NT2/D1 (cell line): Measurements from ENCODE around the gene MYLK.
"Not testable (repeated sequence)": the region's sequence is repeated elsewhere in the genome, so short reads cannot be mapped to it uniquely, and the experiment has no call there.

Experiments
- DNase-seq: peaks from one replicate; pipeline ENCODE4 v3.0.0-alpha.2; 2011; ENCODE audit warnings: low read depth, low spot score
- H3K27me3 ChIP-seq: 2 replicates; pipeline ENCODE4 v1.6.0; 2011; ENCODE audit warnings: mild to moderate bottlenecking; ENCODE audit not compliant: insufficient read length, insufficient read depth
- H3K36me3 ChIP-seq: 2 replicates; pipeline ENCODE4 v1.6.1; 2011; ENCODE audit warnings: mild to moderate bottlenecking, low read length, mixed read lengths; ENCODE audit not compliant: insufficient read depth, insufficient read length
- H3K4me1 ChIP-seq: 2 replicates; pipeline ENCODE4 v1.5.1; 2011; ENCODE audit not compliant: insufficient read depth, insufficient read length
- H3K4me3 ChIP-seq: 2 replicates; pipeline ENCODE4 v1.5.1; 2011; ENCODE audit warnings: low read depth; ENCODE audit not compliant: insufficient read length
- H3K9ac ChIP-seq: 2 replicates; pipeline ENCODE4 v1.6.0; 2011; ENCODE audit warnings: low read depth; ENCODE audit not compliant: insufficient read length
- H3K9me3 ChIP-seq: 2 replicates; pipeline ENCODE4 v1.5.1; 2011; ENCODE audit warnings: mild to moderate bottlenecking, low read length; ENCODE audit not compliant: insufficient read depth
- SUZ12 ChIP-seq: IDR thresholded peaks from 2 replicates; pipeline ENCODE4 v1.6.1; 2011; ENCODE audit not compliant: insufficient read length, insufficient read depth; ENCODE audit errors: extremely low read depth
- YY1 ChIP-seq: IDR thresholded peaks from 2 replicates; pipeline ENCODE4 v1.6.1; 2011; ENCODE audit not compliant: insufficient read length, insufficient read depth
- ZNF274 ChIP-seq: IDR thresholded peaks from 2 replicates; pipeline ENCODE4 v1.6.1; 2011; ENCODE audit warnings: mild to moderate bottlenecking, low read depth, low read length

Gene MYLK

GRCh38 chr3:123609063-123609462 lies 275.1 kb downstream of the MYLK start:
- peaks cover 47% of the 10 kb centered on the region for H3K36me3 ChIP-seq
- no peaks in the 10 kb centered on the region for H3K4me1 ChIP-seq
- no peak for TF ChIP-seq SUZ12
- TF ChIP-seq ZNF274, result no peak
- no peak for TF ChIP-seq YY1
- no peak overlapping the region for H3K4me3 ChIP-seq
- no peak overlapping the region for H3K9ac ChIP-seq
- H3K27me3 ChIP-seq, result no peaks in the 10 kb centered on the region
- DNase-seq, result no peak
- no peaks in the 10 kb centered on the region for H3K9me3 ChIP-seq

- Histone ChIP-seq H3K27me3 (no peaks in the 10 kb centered on the region), H3K36me3 (peaks cover 43% of the 10 kb centered on the region), H3K9me3 (no peaks in the 10 kb centered on the region), H3K9ac (no peak overlapping the region), H3K4me3 (no peak overlapping the region), H3K4me1 (no peaks in the 10 kb centered on the region)
- no peak for DNase-seq
- TF ChIP-seq YY1, result no peak
- no peak for TF ChIP-seq SUZ12
- TF ChIP-seq ZNF274, result no peak
Measured at GRCh38 chr3:123608263-123608937, 275.7 kb downstream of the MYLK start.

GRCh38 chr3:123606527-123606926 lies 277.6 kb downstream of the MYLK start:
- TF ChIP-seq SUZ12, result no peak
- TF ChIP-seq ZNF274, result no peak
- no peak for TF ChIP-seq YY1
- no peak overlapping the region for H3K9ac ChIP-seq
- no peaks in the 10 kb centered on the region for H3K9me3 ChIP-seq
- H3K4me3 ChIP-seq, result no peak overlapping the region
- no peak for DNase-seq
- no peaks in the 10 kb centered on the region for H3K27me3 ChIP-seq
- H3K36me3 ChIP-seq, result peaks cover 33% of the 10 kb centered on the region
- no peaks in the 10 kb centered on the region for H3K4me1 ChIP-seq

- TF ChIP-seq SUZ12 (no peak), YY1 (no peak), ZNF274 (no peak)
- H3K4me3 ChIP-seq, result no peak overlapping the region
- H3K4me1 ChIP-seq, result no peaks in the 10 kb centered on the region
- peaks cover 34% of the 10 kb centered on the region for H3K36me3 ChIP-seq
- DNase-seq, result no peak
- no peaks in the 10 kb centered on the region for H3K9me3 ChIP-seq
- H3K9ac ChIP-seq, result no peak overlapping the region
- H3K27me3 ChIP-seq, result no peaks in the 10 kb centered on the region
Measured at GRCh38 chr3:123605789-123606234, 278.3 kb downstream of the MYLK start.

GRCh38 chr3:123603153-123603552 lies 281.0 kb downstream of the MYLK start:
- H3K4me1 ChIP-seq, result not testable (repeated sequence)

GRCh38 chr3:123602325-123602724 lies 281.8 kb downstream of the MYLK start:
- H3K36me3 ChIP-seq, result peaks cover 22% of the 10 kb centered on the region
- DNase-seq, result no peak
- TF ChIP-seq SUZ12 (no peak), YY1 (no peak), ZNF274 (no peak)
- H3K27me3 ChIP-seq, result no peaks in the 10 kb centered on the region
- H3K4me1 ChIP-seq, result no peaks in the 10 kb centered on the region
- no peaks in the 10 kb centered on the region for H3K9me3 ChIP-seq
- H3K9ac ChIP-seq, result no peak overlapping the region
- no peak overlapping the region for H3K4me3 ChIP-seq

More at GRCh38 chr3:123603153-123603552, 281.0 kb downstream of the MYLK start:
- H3K36me3 ChIP-seq, result peaks cover 22% of the 10 kb centered on the region
- not testable (repeated sequence) for DNase-seq, H3K27me3 ChIP-seq, H3K4me3 ChIP-seq, H3K9ac ChIP-seq, H3K9me3 ChIP-seq

- peaks cover 25% of the 10 kb centered on the region for H3K36me3 ChIP-seq
- H3K27me3 ChIP-seq, H3K4me3 ChIP-seq, H3K9ac ChIP-seq, DNase-seq, H3K4me1 ChIP-seq, H3K9me3 ChIP-seq: not testable (repeated sequence)
Measured at GRCh38 chr3:123600863-123601262, 283.3 kb downstream of the MYLK start.

- no peak overlapping the region for H3K9ac ChIP-seq
- H3K4me1 ChIP-seq, result no peaks in the 10 kb centered on the region
- H3K36me3 ChIP-seq, result peaks cover 28% of the 10 kb centered on the region
- H3K9me3 ChIP-seq, result no peaks in the 10 kb centered on the region
- DNase-seq, result no peak
- no peaks in the 10 kb centered on the region for H3K27me3 ChIP-seq
- TF ChIP-seq YY1 (no peak), SUZ12 (no peak), ZNF274 (no peak)
- no peak overlapping the region for H3K4me3 ChIP-seq
Measured at GRCh38 chr3:123597561-123597960, 286.6 kb downstream of the MYLK start.
